Transverse colon (tissue), 4 donors: ENCODE measurements around the gene ANO4.

Experiments used
- CTCF ChIP-seq, 5 experiments: fragments of 200-600 bp in 3 of 5; fragments of 450-650 bp in 2 of 5; sonication (generic) in 3 of 5; IDR thresholded peaks; 1 replicate in 2 of 5; 2 replicates in 3 of 5; pipeline ENCODE4 v1.5.1; 2016 to 2017; ENCODE audit warnings: antibody characterized with exemption in 5 of 5, inconsistent platforms in 3 of 5, mild to moderate bottlenecking in 2 of 5, moderate library complexity in 1 of 5
- EP300 ChIP-seq: sonication (generic); formaldehyde crosslinking; IDR thresholded peaks from one replicate; pipeline ENCODE4 v1.6.1; 2017; ENCODE audit warnings: antibody characterized with exemption, low read depth
- POLR2A ChIP-seq: fragments of 450-650 bp; IDR thresholded peaks from one replicate; pipeline ENCODE4 v1.6.1; 2016; ENCODE audit warnings: antibody characterized with exemption, mild to moderate bottlenecking, moderate library complexity
- POLR2AphosphoS5 ChIP-seq, 3 donors: sonication (generic); formaldehyde crosslinking; IDR thresholded peaks; one replicate each; pipeline ENCODE4 v1.6.1; 2016; ENCODE audit warnings: antibody characterized with exemption in 3 of 3

GRCh38 chr12:101089271-101089670, 294.7 kb downstream of the ANO4 start:
- no peak for TF ChIP-seq CTCF (IDR thresholded peaks at IDR 0.05)
- TF ChIP-seq POLR2A, result no peak
- no peak for TF ChIP-seq EP300
- no peak for TF ChIP-seq POLR2AphosphoS5 (IDR thresholded peaks at IDR 0.05)
